BLaER1 (cell line): ENCODE results near the gene MAMLD1.

Source experiments
- H3K27ac ChIP-seq: shearing (Covaris generic); formaldehyde crosslinking; 2 replicates; pipeline ENCODE4 v1.8.1; 2022
- H3K27me3 ChIP-seq: shearing (Covaris generic); formaldehyde crosslinking; 2 replicates; pipeline ENCODE4 v1.8.1; 2022
- H3K36me3 ChIP-seq: shearing (Covaris generic); formaldehyde crosslinking; 2 replicates; pipeline ENCODE4 v1.8.1; 2022
- H3K4me1 ChIP-seq: shearing (Covaris generic); formaldehyde crosslinking; 2 replicates; pipeline ENCODE4 v1.8.1; 2022
- H3K4me2 ChIP-seq: shearing (Covaris generic); formaldehyde crosslinking; 2 replicates; pipeline ENCODE4 v1.8.1; 2022
- H3K4me3 ChIP-seq: shearing (Covaris generic); formaldehyde crosslinking; 2 replicates; pipeline ENCODE4 v1.8.1; 2022
- H3K9ac ChIP-seq: shearing (Covaris generic); formaldehyde crosslinking; 2 replicates; pipeline ENCODE4 v1.8.1; 2022
- H3K9me3 ChIP-seq: shearing (Covaris generic); formaldehyde crosslinking; 2 replicates; pipeline ENCODE4 v1.8.1; 2022
- H4K20me1 ChIP-seq: shearing (Covaris generic); formaldehyde crosslinking; 2 replicates; pipeline ENCODE4 v1.8.1; 2022
- Cebpa-rat ChIP-seq: shearing (Covaris generic); IDR thresholded peaks from 2 replicates; pipeline ENCODE4 v1.8.1; 2022

The MAMLD1 gene, protein sequence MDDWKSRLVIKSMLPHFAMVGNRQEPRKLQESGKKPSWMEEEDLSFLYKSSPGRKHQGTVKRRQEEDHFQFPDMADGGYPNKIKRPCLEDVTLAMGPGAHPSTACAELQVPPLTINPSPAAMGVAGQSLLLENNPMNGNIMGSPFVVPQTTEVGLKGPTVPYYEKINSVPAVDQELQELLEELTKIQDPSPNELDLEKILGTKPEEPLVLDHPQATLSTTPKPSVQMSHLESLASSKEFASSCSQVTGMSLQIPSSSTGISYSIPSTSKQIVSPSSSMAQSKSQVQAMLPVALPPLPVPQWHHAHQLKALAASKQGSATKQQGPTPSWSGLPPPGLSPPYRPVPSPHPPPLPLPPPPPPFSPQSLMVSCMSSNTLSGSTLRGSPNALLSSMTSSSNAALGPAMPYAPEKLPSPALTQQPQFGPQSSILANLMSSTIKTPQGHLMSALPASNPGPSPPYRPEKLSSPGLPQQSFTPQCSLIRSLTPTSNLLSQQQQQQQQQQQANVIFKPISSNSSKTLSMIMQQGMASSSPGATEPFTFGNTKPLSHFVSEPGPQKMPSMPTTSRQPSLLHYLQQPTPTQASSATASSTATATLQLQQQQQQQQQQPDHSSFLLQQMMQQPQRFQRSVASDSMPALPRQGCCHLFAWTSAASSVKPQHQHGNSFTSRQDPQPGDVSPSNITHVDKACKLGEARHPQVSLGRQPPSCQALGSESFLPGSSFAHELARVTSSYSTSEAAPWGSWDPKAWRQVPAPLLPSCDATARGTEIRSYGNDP

GRCh38 chrX:150362599-150363481 lies at the start of gene MAMLD1:
MAMLD1 (plus strand) TSS chrX:150363317; CDS start chrX:150445517, 82,200 bp downstream.
- Histone ChIP-seq H3K27ac (no peak within 1 kb of the TSS), H3K4me2 (peak within 1 kb of the TSS; percentile 89), H3K27me3 (peaks cover 86% of the 10 kb centered on the region), H3K4me3 (peak within 1 kb of the TSS; percentile 67), H3K4me1 (peaks cover 35% of the 10 kb centered on the region), H4K20me1 (peaks cover 28% of the 10 kb centered on the region), H3K36me3 (no peaks in the 10 kb centered on the region), H3K9me3 (peaks cover 42% of the 10 kb centered on the region), H3K9ac (no peak within 1 kb of the TSS)
- TF ChIP-seq Cebpa-rat: no peak

DNA sequence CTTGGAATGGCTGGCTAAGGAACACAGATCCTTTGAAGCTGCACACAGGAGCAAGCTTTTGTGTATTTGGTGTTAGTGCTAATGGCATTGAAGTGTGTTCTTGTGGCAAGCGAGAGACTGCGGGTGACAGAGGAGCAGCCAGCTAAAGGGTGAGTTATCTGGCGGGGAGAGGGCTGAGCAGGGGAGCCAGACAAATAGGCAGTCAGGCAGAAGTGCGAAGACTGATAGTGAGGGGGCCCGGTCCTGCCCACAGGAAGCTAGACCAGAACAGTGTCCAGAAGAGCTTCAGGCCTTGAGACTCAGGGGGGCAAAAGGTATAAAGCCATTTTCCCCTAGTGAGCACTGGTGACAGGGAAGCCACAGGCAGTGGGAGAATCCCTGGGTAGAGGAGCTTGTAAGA lies 49.6 kb upstream of the MAMLD1 start:
- H3K9ac ChIP-seq: no peak overlapping the region
- no peaks in the 10 kb centered on the region for H4K20me1 ChIP-seq
- H3K4me1 ChIP-seq: peaks cover 8% of the 10 kb centered on the region; the same call in 1 of the 2 replicates
- no peaks in the 10 kb centered on the region for H3K27me3 ChIP-seq
- H3K36me3 ChIP-seq: no peaks in the 10 kb centered on the region
- TF ChIP-seq Cebpa-rat: no peak
- H3K4me3 ChIP-seq: no peak overlapping the region
- H3K4me2 ChIP-seq: no peak overlapping the region
- H3K9me3 ChIP-seq: no peaks in the 10 kb centered on the region
- no peak overlapping the region for H3K27ac ChIP-seq

DNA sequence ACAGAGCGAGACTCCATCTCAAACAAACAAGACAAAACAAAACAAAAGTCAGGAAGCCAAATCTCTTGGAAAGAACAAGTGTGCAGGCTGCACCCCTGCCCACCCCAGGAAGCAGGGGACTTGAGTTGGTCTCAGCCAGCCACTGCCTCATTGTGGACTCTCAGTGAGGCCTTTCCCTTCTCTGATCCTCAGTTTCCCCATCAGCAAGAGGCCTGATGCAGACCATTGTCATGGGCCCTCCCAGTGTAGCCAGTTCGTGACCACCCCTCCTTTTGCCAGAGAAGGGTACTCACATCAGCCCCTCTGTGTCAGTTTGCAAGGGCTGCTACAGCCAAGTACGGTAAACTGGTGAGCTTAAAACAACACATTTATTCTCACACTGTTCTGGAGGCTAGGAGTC lies 48.9 kb upstream of the MAMLD1 start:
- H3K4me2 ChIP-seq: 0 out of 2 replicates have a peak overlapping the region, but pooled peaks have one; percentile 28
- H3K27ac ChIP-seq: no peak overlapping the region
- no peaks in the 10 kb centered on the region for H3K9me3 ChIP-seq
- no peaks in the 10 kb centered on the region for H3K27me3 ChIP-seq
- no peaks in the 10 kb centered on the region for H4K20me1 ChIP-seq
- TF ChIP-seq Cebpa-rat: no peak
- H3K9ac ChIP-seq: no peak overlapping the region
- H3K36me3 ChIP-seq: no peaks in the 10 kb centered on the region
- no peak overlapping the region for H3K4me3 ChIP-seq
- peaks cover 4% of the 10 kb centered on the region; the same call in 1 of the 2 replicates for H3K4me1 ChIP-seq

GRCh38 chrX:150316564-150316963 lies 46.6 kb upstream of the MAMLD1 start:
- no peak for TF ChIP-seq Cebpa-rat

DNA sequence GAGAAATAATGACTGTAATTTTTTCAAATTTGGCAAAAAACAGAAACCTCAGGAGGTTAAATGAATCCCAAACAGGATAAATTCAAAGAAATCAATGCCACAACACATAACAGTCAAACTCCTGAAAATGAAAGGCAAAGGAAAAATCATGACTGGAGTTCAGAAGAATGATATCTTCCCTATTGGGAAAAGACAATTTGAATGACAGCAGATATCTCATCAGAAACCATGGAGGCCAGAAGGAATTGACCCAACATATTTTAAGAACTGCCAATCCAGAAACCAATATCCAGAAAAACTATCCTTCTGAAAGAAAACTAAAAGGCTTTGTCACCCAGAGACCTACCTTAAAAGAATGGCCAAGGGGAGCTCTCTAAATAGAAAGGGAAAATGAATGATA lies 40.1 kb upstream of the MAMLD1 start:
- Histone ChIP-seq H3K4me1 (peaks cover 38% of the 10 kb centered on the region), H3K9ac (no peak overlapping the region), H3K9me3 (peaks cover 18% of the 10 kb centered on the region), H3K27me3 (no peaks in the 10 kb centered on the region), H3K36me3 (no peaks in the 10 kb centered on the region), H4K20me1 (no peaks in the 10 kb centered on the region), H3K4me3 (no peak overlapping the region), H3K4me2 (no peak overlapping the region), H3K27ac (no peak overlapping the region)
- TF ChIP-seq Cebpa-rat: no peak

More at GRCh38 chrX:150316564-150316963, 46.6 kb upstream of the MAMLD1 start:
- H3K36me3 ChIP-seq: no peaks in the 10 kb centered on the region
- peaks cover 2% of the 10 kb centered on the region; the same call in 1 of the 2 replicates for H3K9me3 ChIP-seq
- no peak overlapping the region for H3K9ac ChIP-seq
- no peaks in the 10 kb centered on the region for H4K20me1 ChIP-seq
- H3K27me3 ChIP-seq: no peaks in the 10 kb centered on the region
- H3K27ac ChIP-seq: no peak overlapping the region
- H3K4me1 ChIP-seq: 0 out of 2 replicates have a peak, but pooled peaks cover 4% of the 10 kb centered on the region
- H3K4me3 ChIP-seq: no peak overlapping the region
- no peak overlapping the region for H3K4me2 ChIP-seq

- Histone ChIP-seq H4K20me1 (no peaks in the 10 kb centered on the region), H3K36me3 (no peaks in the 10 kb centered on the region), H3K4me3 (no peak overlapping the region), H3K9me3 (peaks cover 18% of the 10 kb centered on the region), H3K27me3 (no peaks in the 10 kb centered on the region), H3K4me1 (peaks cover 38% of the 10 kb centered on the region), H3K9ac (no peak overlapping the region), H3K4me2 (peak overlapping the region; percentile 76), H3K27ac (no peak overlapping the region; the same call in 1 of the 2 replicates)
- TF ChIP-seq Cebpa-rat: no peak
Measured at GRCh38 chrX:150324035-150324728, 38.9 kb upstream of the MAMLD1 start.

DNA sequence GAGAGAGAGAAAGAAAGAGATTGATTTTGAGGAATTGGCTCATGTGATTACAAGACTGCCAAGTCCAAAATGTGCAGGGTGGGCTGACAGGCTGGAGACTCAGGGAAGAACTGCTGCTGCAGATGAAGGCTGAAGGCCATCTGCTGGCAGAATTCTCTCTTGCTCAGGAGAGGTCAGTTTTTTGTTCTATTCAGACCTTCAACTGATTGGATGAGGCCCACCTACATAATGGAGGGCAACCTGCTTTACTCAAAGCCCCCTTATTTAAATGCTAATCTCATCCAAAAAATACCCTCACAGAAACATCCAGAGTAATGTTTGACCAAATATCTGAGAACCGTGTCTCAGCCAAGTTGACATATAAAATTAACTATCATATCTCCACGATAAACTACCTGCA lies 38.2 kb upstream of the MAMLD1 start:
- H3K9ac ChIP-seq: no peak overlapping the region
- H4K20me1 ChIP-seq: no peaks in the 10 kb centered on the region
- no peak overlapping the region for H3K4me3 ChIP-seq
- H3K4me1 ChIP-seq: peaks cover 38% of the 10 kb centered on the region
- H3K9me3 ChIP-seq: peaks cover 18% of the 10 kb centered on the region
- peak overlapping the region; percentile 76 for H3K4me2 ChIP-seq
- H3K27me3 ChIP-seq: no peaks in the 10 kb centered on the region
- H3K27ac ChIP-seq: no peak overlapping the region; the same call in 1 of the 2 replicates
- no peak for TF ChIP-seq Cebpa-rat
- H3K36me3 ChIP-seq: no peaks in the 10 kb centered on the region

- H3K4me3 ChIP-seq: peak overlapping the region; percentile 32; the same call in 1 of the 2 replicates
- peaks cover 14% of the 10 kb centered on the region for H3K9me3 ChIP-seq
- peak overlapping the region; percentile 76 for H3K4me2 ChIP-seq
- H3K4me1 ChIP-seq: peaks cover 38% of the 10 kb centered on the region
- no peaks in the 10 kb centered on the region for H3K36me3 ChIP-seq
- no peak for TF ChIP-seq Cebpa-rat
- H3K27me3 ChIP-seq: no peaks in the 10 kb centered on the region
- H4K20me1 ChIP-seq: no peaks in the 10 kb centered on the region
- H3K9ac ChIP-seq: peak overlapping the region; percentile 63; the same call in 1 of the 2 replicates
- peak overlapping the region; percentile 75 for H3K27ac ChIP-seq
Measured at GRCh38 chrX:150326541-150327247, 36.4 kb upstream of the MAMLD1 start.
